ENCODE data around the gene CTF1.
A peak's percentile ranks its signal among the peaks of the same experiment; 100 is the strongest.

The CTF1 gene

GRCh38 chr16:30924076-30924912, 27.9 kb downstream of the CTF1 start:
- Histone ChIP-seq H3K4me1 (ENCODE audit: insufficient read depth, insufficient read length) (peaks cover 14% of the 10 kb centered on the region), H3K4me3 (ENCODE audit: insufficient read length, low read depth) (peak overlapping the region; percentile 78), H3K9me3 (ENCODE audit: insufficient read depth, low read length) (no peaks in the 10 kb centered on the region), H3K9ac (ENCODE audit: insufficient read length, low read depth) (peak overlapping the region; percentile 68), H3K27me3 (ENCODE audit: insufficient read depth, insufficient read length) (no peaks in the 10 kb centered on the region), H3K36me3 (ENCODE audit: insufficient read depth, insufficient read length, low read length) (peaks cover 44% of the 10 kb centered on the region)
- no peak for TF ChIP-seq YY1 (IDR thresholded peaks at IDR 0.05; ENCODE audit: insufficient read depth, insufficient read length)
- TF ChIP-seq SUZ12 (IDR thresholded peaks at IDR 0.05; ENCODE audit: extremely low read depth, insufficient read depth, insufficient read length): no peak
- TF ChIP-seq ZNF274 (IDR thresholded peaks at IDR 0.05; ENCODE audit: low read depth, low read length): no peak
- DNase-seq (ENCODE audit: low read depth, low spot score): no peak

- peak overlapping the region; percentile 68 for H3K9ac ChIP-seq (ENCODE audit: insufficient read length, low read depth)
- peaks cover 50% of the 10 kb centered on the region for H3K36me3 ChIP-seq (ENCODE audit: insufficient read depth, insufficient read length, low read length)
- peaks cover 14% of the 10 kb centered on the region for H3K4me1 ChIP-seq (ENCODE audit: insufficient read depth, insufficient read length)
- no peaks in the 10 kb centered on the region for H3K27me3 ChIP-seq (ENCODE audit: insufficient read depth, insufficient read length)
- peak overlapping the region; percentile 78 for H3K4me3 ChIP-seq (ENCODE audit: insufficient read length, low read depth)
- no peaks in the 10 kb centered on the region for H3K9me3 ChIP-seq (ENCODE audit: insufficient read depth, low read length)
- DNase-seq (ENCODE audit: low read depth, low spot score): no peak
- TF ChIP-seq SUZ12 (IDR thresholded peaks at IDR 0.05; ENCODE audit: extremely low read depth, insufficient read depth, insufficient read length) (no peak), YY1 (IDR thresholded peaks at IDR 0.05; ENCODE audit: insufficient read depth, insufficient read length) (no peak), ZNF274 (IDR thresholded peaks at IDR 0.05; ENCODE audit: low read depth, low read length) (no peak)
These were observed 28.7 kb downstream of the CTF1 start for GRCh38 chr16:30924913-30925631.

DNA sequence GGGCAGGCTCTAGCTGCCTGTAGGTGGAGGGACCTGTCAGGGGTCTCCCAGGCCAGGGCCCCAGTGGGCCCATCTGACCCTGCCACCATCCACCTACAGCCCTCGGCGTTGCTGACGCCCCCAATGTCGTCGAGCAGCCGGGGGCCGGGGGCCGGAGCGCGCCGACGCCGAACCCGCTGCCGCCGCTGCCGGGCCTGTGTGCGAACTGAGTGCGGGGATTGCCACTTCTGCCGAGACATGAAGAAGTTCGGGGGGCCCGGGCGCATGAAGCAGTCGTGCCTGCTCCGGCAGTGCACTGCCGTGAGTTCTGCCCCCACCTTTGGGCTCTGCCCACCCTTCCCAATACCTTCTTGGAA, 29.2 kb downstream of the CTF1 start:
- H3K4me3 ChIP-seq (ENCODE audit: insufficient read length, low read depth): no peak overlapping the region
- DNase-seq (ENCODE audit: low read depth, low spot score): no peak
- peaks cover 53% of the 10 kb centered on the region for H3K36me3 ChIP-seq (ENCODE audit: insufficient read depth, insufficient read length, low read length)
- peak overlapping the region; percentile 68 for H3K9ac ChIP-seq (ENCODE audit: insufficient read length, low read depth)
- no peaks in the 10 kb centered on the region for H3K27me3 ChIP-seq (ENCODE audit: insufficient read depth, insufficient read length)
- TF ChIP-seq ZNF274 (IDR thresholded peaks at IDR 0.05; ENCODE audit: low read depth, low read length) (no peak), YY1 (IDR thresholded peaks at IDR 0.05; ENCODE audit: insufficient read depth, insufficient read length) (no peak), SUZ12 (IDR thresholded peaks at IDR 0.05; ENCODE audit: extremely low read depth, insufficient read depth, insufficient read length) (no peak)
- no peaks in the 10 kb centered on the region for H3K9me3 ChIP-seq (ENCODE audit: insufficient read depth, low read length)
- peaks cover 14% of the 10 kb centered on the region for H3K4me1 ChIP-seq (ENCODE audit: insufficient read depth, insufficient read length)

DNA sequence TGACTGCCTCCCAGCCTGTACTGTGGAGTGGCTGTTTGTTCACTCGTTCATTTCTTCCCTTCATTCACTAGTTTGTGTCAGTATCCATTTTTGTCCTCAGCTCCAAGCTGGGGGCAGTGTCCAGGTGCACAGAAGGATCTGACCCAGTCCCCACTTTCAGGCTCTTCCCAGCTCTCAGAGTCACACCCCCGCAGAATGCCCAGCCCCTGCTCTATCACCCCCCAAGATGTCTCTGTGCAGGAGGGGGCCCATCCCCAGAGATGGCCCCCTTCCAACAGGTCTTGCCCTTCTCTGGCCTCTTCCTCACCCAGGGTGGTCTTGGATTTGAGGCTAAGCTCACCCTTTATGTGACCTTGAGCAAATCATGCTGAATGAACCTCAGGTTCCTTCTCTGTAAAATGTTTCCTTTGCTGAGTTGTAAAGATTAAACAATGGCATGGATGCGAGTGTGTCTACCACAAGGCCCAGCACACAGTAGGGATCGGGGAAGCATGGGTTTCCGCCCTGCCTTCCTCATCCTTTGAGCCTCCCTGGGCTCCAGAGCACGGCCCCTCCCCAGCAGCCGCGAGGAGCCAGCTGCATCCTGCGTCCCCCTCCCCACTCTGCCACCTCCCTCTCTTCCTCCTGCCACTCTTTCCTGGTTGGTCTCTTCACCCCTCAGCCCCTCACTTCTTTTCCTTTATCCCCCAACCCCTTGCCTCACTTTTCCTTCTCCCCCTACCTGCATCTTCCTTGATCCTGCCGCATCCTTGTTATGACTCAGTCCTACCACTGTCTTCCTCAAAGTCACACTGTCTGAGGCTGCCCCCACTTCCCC, 29.8 kb downstream of the CTF1 start:
- Histone ChIP-seq H3K36me3 (ENCODE audit: insufficient read depth, insufficient read length, low read length) (peaks cover 55% of the 10 kb centered on the region), H3K9me3 (ENCODE audit: insufficient read depth, low read length) (no peaks in the 10 kb centered on the region), H3K9ac (ENCODE audit: insufficient read length, low read depth) (peak overlapping the region; percentile 57), H3K4me3 (ENCODE audit: insufficient read length, low read depth) (no peak overlapping the region), H3K27me3 (ENCODE audit: insufficient read depth, insufficient read length) (no peaks in the 10 kb centered on the region), H3K4me1 (ENCODE audit: insufficient read depth, insufficient read length) (peaks cover 14% of the 10 kb centered on the region)
- TF ChIP-seq ZNF274 (IDR thresholded peaks at IDR 0.05; ENCODE audit: low read depth, low read length) (no peak), YY1 (IDR thresholded peaks at IDR 0.05; ENCODE audit: insufficient read depth, insufficient read length) (no peak), SUZ12 (IDR thresholded peaks at IDR 0.05; ENCODE audit: extremely low read depth, insufficient read depth, insufficient read length) (no peak)
- no peak for DNase-seq (ENCODE audit: low read depth, low spot score)

- no peak for TF ChIP-seq ZNF274 (IDR thresholded peaks at IDR 0.05; ENCODE audit: low read depth, low read length)
- TF ChIP-seq YY1 (IDR thresholded peaks at IDR 0.05; ENCODE audit: insufficient read depth, insufficient read length): no peak
- H3K9ac ChIP-seq (ENCODE audit: insufficient read length, low read depth): peak overlapping the region; percentile 77
- no peak for DNase-seq (ENCODE audit: low read depth, low spot score)
- H3K36me3 ChIP-seq (ENCODE audit: insufficient read depth, insufficient read length, low read length): peaks cover 61% of the 10 kb centered on the region
- H3K27me3 ChIP-seq (ENCODE audit: insufficient read depth, insufficient read length): no peaks in the 10 kb centered on the region
- H3K9me3 ChIP-seq (ENCODE audit: insufficient read depth, low read length): no peaks in the 10 kb centered on the region
- H3K4me3 ChIP-seq (ENCODE audit: insufficient read length, low read depth): peak overlapping the region; percentile 12
- peaks cover 11% of the 10 kb centered on the region for H3K4me1 ChIP-seq (ENCODE audit: insufficient read depth, insufficient read length)
These were observed 30.7 kb downstream of the CTF1 start for GRCh38 chr16:30926937-30927788.

- TF ChIP-seq YY1 (IDR thresholded peaks at IDR 0.05; ENCODE audit: insufficient read depth, insufficient read length): no peak
- TF ChIP-seq ZNF274 (IDR thresholded peaks at IDR 0.05; ENCODE audit: low read depth, low read length): no peak
- TF ChIP-seq SUZ12 (IDR thresholded peaks at IDR 0.05; ENCODE audit: extremely low read depth, insufficient read depth, insufficient read length): no peak
- peak; percentile 85 for DNase-seq (ENCODE audit: low read depth, low spot score)
- H3K36me3 ChIP-seq (ENCODE audit: insufficient read depth, insufficient read length, low read length): peaks cover 68% of the 10 kb centered on the region
- H3K27me3 ChIP-seq (ENCODE audit: insufficient read depth, insufficient read length): no peaks in the 10 kb centered on the region
- H3K4me3 ChIP-seq (ENCODE audit: insufficient read length, low read depth): peak overlapping the region; percentile 12
- H3K9ac ChIP-seq (ENCODE audit: insufficient read length, low read depth): peak overlapping the region; percentile 77
- no peaks in the 10 kb centered on the region for H3K9me3 ChIP-seq (ENCODE audit: insufficient read depth, low read length)
- H3K4me1 ChIP-seq (ENCODE audit: insufficient read depth, insufficient read length): peaks cover 11% of the 10 kb centered on the region
These were observed 31.5 kb downstream of the CTF1 start for GRCh38 chr16:30927789-30928378.

Data from NT2/D1 (cell line).